CD8-positive, alpha-beta memory T cell (primary cell): ENCODE measurements around the gene PEX26. TPM values are rescaled to one million over a fixed set of nuclear protein-coding genes. Genes with fewer than 3 reads are reported as not detected.

Source experiments
- CTCF ChIA-PET: fragments of 350-600 bp; sonication (Branson Sonifier 250); formaldehyde crosslinking; loops from one replicate; lab custom pipeline; 2021; ENCODE audit warnings: antibody characterized with exemption; lab: Charles Lee
- POLR2A ChIA-PET: fragments of 350-600 bp; sonication (Branson Sonifier 250); formaldehyde crosslinking; loops from one replicate; lab custom pipeline; 2021; ENCODE audit warnings: antibody characterized with exemption; lab: Charles Lee
- DNase-seq, 5 donors: peaks; one replicate each; pipeline versions ENCODE4 v3.0.0 to v3.0.0-alpha.2; 2020 to 2022; ENCODE audit warnings: mixed read lengths in 1 of 5
- H3K27ac ChIP-seq: one replicate; pipeline ENCODE4 v1.7.0; 2013; ENCODE audit warnings: low read depth, mild to moderate bottlenecking, low read length, moderate library complexity
- H3K27me3 ChIP-seq: 2 replicates; pipeline ENCODE4 v1.7.0; 2013; ENCODE audit warnings: low read length, mild to moderate bottlenecking; ENCODE audit not compliant: insufficient read depth, poor library complexity, severe bottlenecking
- H3K36me3 ChIP-seq: 2 replicates; pipeline ENCODE4 v1.7.0; 2013; ENCODE audit warnings: mild to moderate bottlenecking, low read length, moderate library complexity; ENCODE audit not compliant: insufficient read depth
- H3K4me1 ChIP-seq: 2 replicates; pipeline ENCODE4 v1.7.0; 2013; ENCODE audit warnings: mild to moderate bottlenecking, low read length, moderate library complexity; ENCODE audit not compliant: insufficient read depth
- H3K4me3 ChIP-seq: 2 replicates; pipeline ENCODE4 v1.7.0; 2013; ENCODE audit warnings: mild to moderate bottlenecking, low read length
- H3K9me3 ChIP-seq: 2 replicates; pipeline ENCODE4 v1.7.0; 2013; ENCODE audit warnings: mild to moderate bottlenecking, low read length
- H3K27ac Mint-ChIP-seq, 8 donors: one replicate each; pipeline ENCODE4 v1.8.0; 2020 to 2021; ENCODE audit warnings: mixed read lengths in 8 of 8, mild to moderate bottlenecking in 6 of 8, inconsistent platforms in 3 of 8, moderate library complexity in 3 of 8
- H3K27me3 Mint-ChIP-seq, 2 donors: one replicate each; pipeline ENCODE4 v1.8.0; 2020 to 2021; ENCODE audit warnings: mixed read lengths in 2 of 2, mild to moderate bottlenecking in 1 of 2, moderate library complexity in 1 of 2
- H3K36me3 Mint-ChIP-seq, 3 donors: one replicate each; pipeline ENCODE4 v1.8.0; 2020 to 2021; ENCODE audit warnings: mixed read lengths in 3 of 3, inconsistent platforms in 1 of 3, mild to moderate bottlenecking in 1 of 3
- H3K4me1 Mint-ChIP-seq, 3 donors: one replicate each; pipeline ENCODE4 v1.8.0; 2020 to 2021; ENCODE audit warnings: mixed read lengths in 3 of 3, inconsistent platforms in 1 of 3, mild to moderate bottlenecking in 1 of 3
- H3K4me3 Mint-ChIP-seq, 7 donors: one replicate each; pipeline ENCODE4 v1.8.0; 2020 to 2021; ENCODE audit warnings: mixed read lengths in 7 of 7, mild to moderate bottlenecking in 6 of 7, moderate library complexity in 4 of 7, inconsistent platforms in 2 of 7
- H3K9me3 Mint-ChIP-seq, 5 donors: one replicate each; pipeline ENCODE4 v1.8.0; 2020 to 2022; ENCODE audit warnings: mixed read lengths in 5 of 5, mild to moderate bottlenecking in 3 of 5, moderate library complexity in 2 of 5, inconsistent platforms in 1 of 5
- polyA plus RNA-seq: library from polyadenylated mRNA; unstranded; fragments of 300-500 nt; fragmentation: Illumina TruSeq; gene quantifications from one replicate; pipeline ENCODE4 v1.2.3, GENCODE V29; 2021
- total RNA-seq, 2 experiments: library from RNA; stranded (reverse); gene quantifications; one replicate each; pipeline ENCODE4 v1.2.3, GENCODE V29; 2021

The PEX26 gene
- total and polyA plus RNA-seq, 3 experiments from 2014 or later: 6.0 to 59.3 (median 56.7) TPM

GRCh38 chr22:18109410-18110193, 31.8 kb downstream of the PEX26 start:
- Mint-ChIP-seq H3K9me3 (peaks cover 3 to 15% (median 8%) of the 10 kb centered on the region in 5 donors), H3K36me3 (peaks cover 3 to 18% (median 5%) of the 10 kb centered on the region in 3 donors), H3K4me1 (peaks cover 22 to 31% (median 24%) of the 10 kb centered on the region in 3 donors), H3K27ac (peak overlapping the region in 1 of 8 donors; percentile 79), H3K27me3 (peaks cover 42 to 43% of the 10 kb centered on the region in 2 donors), H3K4me3 (peak overlapping the region; percentile 25 to 74 (median 40))
- DNase-seq: no peak
- CTCF ChIA-PET: interaction anchor here (1.2 kb wide), 1 partner anchor 16 kb away, joined by 5 read pairs; no protein-coding TSS in a partner anchor
- Histone ChIP-seq H3K27ac (no peak overlapping the region), H3K4me3 (no peak overlapping the region), H3K36me3 (no peaks in the 10 kb centered on the region), H3K27me3 (peaks cover 14% of the 10 kb centered on the region), H3K9me3 (no peaks in the 10 kb centered on the region), H3K4me1 (peaks cover 14% of the 10 kb centered on the region)
- POLR2A ChIA-PET: no interaction called here

- peaks cover 14% of the 10 kb centered on the region for H3K4me1 ChIP-seq
- peak within 1 kb of the TSS; percentile 25 to 74 (median 40) for H3K4me3 Mint-ChIP-seq
- no peaks in the 10 kb centered on the region for H3K36me3 ChIP-seq
- ChIA-PET CTCF (interaction anchor here (1.2 kb wide), 1 partner anchor 17 kb away, joined by 5 read pairs; no protein-coding TSS in a partner anchor), POLR2A (no interaction called here)
- H3K4me1 Mint-ChIP-seq: peaks cover 23 to 31% (median 25%) of the 10 kb centered on the region in 3 donors
- DNase-seq: no peak
- no peaks in the 10 kb centered on the region for H3K9me3 ChIP-seq
- peak within 1 kb of the TSS in 1 of 8 donors; percentile 79 for H3K27ac Mint-ChIP-seq
- no peak within 1 kb of the TSS for H3K4me3 ChIP-seq
- no peak within 1 kb of the TSS for H3K27ac ChIP-seq
- H3K36me3 Mint-ChIP-seq: peaks cover 0 to 10% (median 2%) of the 10 kb centered on the region in 3 donors
- peaks cover 35 to 36% of the 10 kb centered on the region in 2 donors for H3K27me3 Mint-ChIP-seq
- peaks cover 3 to 15% (median 8%) of the 10 kb centered on the region in 5 donors for H3K9me3 Mint-ChIP-seq
- peaks cover 14% of the 10 kb centered on the region for H3K27me3 ChIP-seq
Measured at GRCh38 chr22:18110194-18110953, 32.6 kb downstream of the PEX26 start, which contains the start of gene TUBA8. TUBA8 (plus strand) TSS chr22:18110809; CDS start chr22:18110866, 57 bp downstream.

- Mint-ChIP-seq H3K4me1 (peaks cover 23 to 31% (median 25%) of the 10 kb centered on the region in 3 donors), H3K4me3 (peak overlapping the region in 6 of 7 donors; percentile 13 to 61 (median 30)), H3K27me3 (peaks cover 28 to 29% of the 10 kb centered on the region in 2 donors), H3K36me3 (peaks cover 0 to 4% (median 2%) of the 10 kb centered on the region in 3 donors), H3K9me3 (peaks cover 0 to 8% (median 2%) of the 10 kb centered on the region in 5 donors), H3K27ac (no peak overlapping the region)
- H3K4me1 ChIP-seq: peaks cover 14% of the 10 kb centered on the region
- H3K27ac ChIP-seq: no peak overlapping the region
- POLR2A ChIA-PET: no interaction called here
- peaks cover 14% of the 10 kb centered on the region for H3K27me3 ChIP-seq
- H3K9me3 ChIP-seq: no peaks in the 10 kb centered on the region
- CTCF ChIA-PET: interaction anchor here (1.2 kb wide), 1 partner anchor 18 kb away, joined by 5 read pairs; no protein-coding TSS in a partner anchor
- H3K4me3 ChIP-seq: no peak overlapping the region
- no peaks in the 10 kb centered on the region for H3K36me3 ChIP-seq
- no peak for DNase-seq
Measured at GRCh38 chr22:18110954-18111758, 33.4 kb downstream of the PEX26 start.

GRCh38 chr22:18111759-18112330, 34.1 kb downstream of the PEX26 start:
- Mint-ChIP-seq H3K27me3 (peaks cover 25 to 28% of the 10 kb centered on the region in 2 donors), H3K36me3 (peaks cover 0 to 4% (median 0%) of the 10 kb centered on the region in 3 donors), H3K9me3 (peaks cover 0 to 3% (median 2%) of the 10 kb centered on the region in 5 donors), H3K27ac (no peak overlapping the region), H3K4me1 (peaks cover 23 to 31% (median 25%) of the 10 kb centered on the region in 3 donors), H3K4me3 (no peak overlapping the region)
- POLR2A ChIA-PET: no interaction called here
- CTCF ChIA-PET: no interaction called here
- DNase-seq: no peak
- no peak overlapping the region for H3K4me3 ChIP-seq
- H3K4me1 ChIP-seq: peaks cover 14% of the 10 kb centered on the region
- no peaks in the 10 kb centered on the region for H3K9me3 ChIP-seq
- no peaks in the 10 kb centered on the region for H3K36me3 ChIP-seq
- peaks cover 14% of the 10 kb centered on the region for H3K27me3 ChIP-seq
- H3K27ac ChIP-seq: no peak overlapping the region

GRCh38 chr22:18112440-18112839, 34.6 kb downstream of the PEX26 start:
- peaks cover 14% of the 10 kb centered on the region for H3K4me1 ChIP-seq
- DNase-seq: no peak
- CTCF ChIA-PET: no interaction called here
- peaks cover 14% of the 10 kb centered on the region for H3K27me3 ChIP-seq
- H3K4me3 ChIP-seq: no peak overlapping the region
- Mint-ChIP-seq H3K9me3 (peaks cover 0 to 3% (median 0%) of the 10 kb centered on the region in 5 donors), H3K4me3 (no peak overlapping the region), H3K36me3 (no peaks in the 10 kb centered on the region), H3K4me1 (peaks cover 23 to 31% (median 25%) of the 10 kb centered on the region in 3 donors), H3K27me3 (peaks cover 19 to 24% of the 10 kb centered on the region in 2 donors), H3K27ac (no peak overlapping the region)
- POLR2A ChIA-PET: no interaction called here
- H3K27ac ChIP-seq: no peak overlapping the region
- no peaks in the 10 kb centered on the region for H3K9me3 ChIP-seq
- H3K36me3 ChIP-seq: no peaks in the 10 kb centered on the region

GRCh38 chr22:18113680-18114394, 36.0 kb downstream of the PEX26 start:
- no peak for DNase-seq
- Mint-ChIP-seq H3K27ac (peak overlapping the region in 4 of 8 donors; percentile 1 to 73 (median 28)), H3K36me3 (no peaks in the 10 kb centered on the region), H3K4me3 (peak overlapping the region in 4 of 7 donors; percentile 0 to 37 (median 24)), H3K9me3 (no peaks in the 10 kb centered on the region), H3K27me3 (peaks cover 11 to 15% of the 10 kb centered on the region in 2 donors), H3K4me1 (peaks cover 25 to 31% (median 27%) of the 10 kb centered on the region in 3 donors)
- H3K36me3 ChIP-seq: no peaks in the 10 kb centered on the region
- ChIA-PET CTCF (no interaction called here), POLR2A (no interaction called here)
- no peak overlapping the region for H3K27ac ChIP-seq
- H3K9me3 ChIP-seq: no peaks in the 10 kb centered on the region
- no peak overlapping the region for H3K4me3 ChIP-seq
- peaks cover 9% of the 10 kb centered on the region for H3K27me3 ChIP-seq
- peaks cover 14% of the 10 kb centered on the region for H3K4me1 ChIP-seq
